T-helper 17 cell (primary cell): ENCODE measurements around the gene MRPS6. TPM values are rescaled to one million over a fixed set of nuclear protein-coding genes. Genes with fewer than 3 reads are reported as not detected.

Experiments used
- ATAC-seq: fragments of 150-1000 bp; cut with Tn5 transposase; 2 replicates; pipeline ENCODE4 v1.10.0; 2021; ENCODE audit warnings: mild to moderate bottlenecking, moderate library complexity
- DNase-seq, 3 donors: peaks; one replicate each; pipeline versions ENCODE4 v3.0.0 to v3.0.0-alpha.2; 2020 to 2021
- H3K9me3 ChIP-seq: one replicate; pipeline ENCODE4 v1.7.0; 2013; ENCODE audit warnings: low read length, mild to moderate bottlenecking; ENCODE audit not compliant: control insufficient read depth, poor library complexity, severe bottlenecking
- H3K27ac Mint-ChIP-seq: one replicate; pipeline ENCODE4 v1.8.0; 2022; ENCODE audit warnings: mild to moderate bottlenecking, moderate library complexity, mixed read lengths
- H3K27me3 Mint-ChIP-seq: one replicate; pipeline ENCODE4 v1.8.0; 2022; ENCODE audit warnings: mixed read lengths
- H3K36me3 Mint-ChIP-seq: one replicate; pipeline ENCODE4 v1.8.0; 2022; ENCODE audit warnings: low read depth, mixed read lengths
- H3K4me1 Mint-ChIP-seq: one replicate; pipeline ENCODE4 v1.8.0; 2022; ENCODE audit warnings: mild to moderate bottlenecking, mixed read lengths
- H3K4me3 Mint-ChIP-seq: one replicate; pipeline ENCODE4 v1.8.0; 2022; ENCODE audit warnings: mild to moderate bottlenecking, moderate library complexity, mixed read lengths
- total RNA-seq, 4 donors: library from RNA in 2 of 4; stranded (reverse) in 2 of 4; gene quantifications; one replicate each; pipeline ENCODE4 v1.2.3 and lab custom pipeline; 2022 to 2026

The MRPS6 gene
- total RNA-seq, 2 donors from 2014 or later: 21.0 to 26.5 TPM

DNA sequence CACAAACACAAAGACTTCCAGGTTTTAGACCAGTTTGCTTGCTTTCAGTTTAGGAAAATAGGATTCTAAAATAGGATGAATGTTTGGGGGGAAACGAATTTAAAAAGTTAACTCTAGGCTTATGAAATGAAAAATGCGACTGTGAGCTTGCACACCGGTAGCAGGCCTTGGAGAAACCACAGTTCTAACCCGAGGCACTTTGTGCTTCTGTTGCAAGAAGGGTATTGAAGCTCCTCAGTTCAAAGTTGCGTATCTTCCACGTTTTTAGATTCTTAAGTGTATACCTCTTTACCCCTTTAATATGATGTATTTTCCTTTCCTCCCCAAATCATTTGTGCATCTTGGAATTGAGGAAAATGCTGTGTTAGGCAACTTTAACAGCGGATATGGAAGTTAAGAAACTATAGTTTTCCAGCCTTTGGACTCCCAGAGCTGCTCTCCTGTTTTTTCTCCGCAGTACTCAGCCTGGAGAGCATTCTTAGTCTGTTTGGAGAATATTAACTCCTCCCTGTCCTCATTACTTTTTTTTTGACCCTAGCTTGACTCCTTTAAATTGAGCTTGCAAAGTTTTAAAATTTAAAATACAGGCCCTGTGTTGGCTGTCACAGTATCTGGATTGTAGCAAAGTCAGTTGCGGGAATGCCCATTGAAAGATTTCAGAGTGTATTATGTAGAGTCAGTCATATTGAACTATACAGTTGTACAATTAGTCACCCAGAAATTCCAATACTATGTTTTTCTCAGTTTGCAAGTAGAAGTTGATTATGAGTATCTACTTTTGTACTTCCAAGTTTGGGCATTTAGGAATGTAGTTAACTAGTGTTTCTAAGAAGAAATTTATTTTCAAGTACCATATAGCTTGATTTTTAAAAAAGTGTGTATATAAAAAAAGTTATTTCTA, 2.6 kb downstream of the MRPS6 start:
- ATAC-seq (no peak), DNase-seq (no peak)
- H3K36me3 Mint-ChIP-seq: peaks cover 2% of the 10 kb centered on the region
- no peaks in the 10 kb centered on the region for H3K27me3 Mint-ChIP-seq
- no peaks in the 10 kb centered on the region for H3K9me3 ChIP-seq
- H3K27ac Mint-ChIP-seq: peak overlapping the region; percentile 83
- H3K4me3 Mint-ChIP-seq: peak overlapping the region; percentile 93
- peaks cover 59% of the 10 kb centered on the region for H3K4me1 Mint-ChIP-seq

GRCh38 chr21:34076835-34077234, 3.5 kb downstream of the MRPS6 start:
- H3K27me3 Mint-ChIP-seq: no peaks in the 10 kb centered on the region
- peaks cover 63% of the 10 kb centered on the region for H3K4me1 Mint-ChIP-seq
- no peak for DNase-seq
- H3K9me3 ChIP-seq: no peaks in the 10 kb centered on the region
- no peak for ATAC-seq
- peak overlapping the region; percentile 83 for H3K27ac Mint-ChIP-seq
- peaks cover 2% of the 10 kb centered on the region for H3K36me3 Mint-ChIP-seq
- H3K4me3 Mint-ChIP-seq: peak overlapping the region; percentile 57

DNA sequence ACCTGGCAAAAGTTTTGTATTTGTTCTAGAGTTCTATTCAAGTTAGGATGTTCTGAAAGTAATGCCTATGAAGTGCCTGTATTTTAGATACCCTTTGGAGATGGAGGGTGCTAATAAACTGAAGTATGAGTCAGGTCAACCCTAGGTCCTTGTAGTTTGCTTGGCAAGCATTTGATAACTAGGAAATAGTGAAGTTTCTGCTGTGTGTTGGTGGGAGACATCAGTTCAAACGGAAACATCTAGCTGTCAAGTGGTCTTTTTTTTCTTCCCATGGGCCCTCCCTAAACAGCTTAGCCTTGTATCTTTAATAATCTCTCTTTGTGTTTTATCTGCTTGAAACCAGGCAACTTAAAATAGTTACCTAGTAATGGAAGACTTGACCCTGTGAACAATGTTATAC, 4.5 kb downstream of the MRPS6 start:
- Mint-ChIP-seq H3K36me3 (peaks cover 2% of the 10 kb centered on the region), H3K4me3 (no peak overlapping the region), H3K4me1 (peaks cover 68% of the 10 kb centered on the region), H3K27ac (peak overlapping the region; percentile 62), H3K27me3 (no peaks in the 10 kb centered on the region)
- ATAC-seq: no peak
- no peak for DNase-seq
- H3K9me3 ChIP-seq: no peaks in the 10 kb centered on the region

- Mint-ChIP-seq H3K36me3 (peaks cover 6% of the 10 kb centered on the region), H3K27ac (peak overlapping the region; percentile 62), H3K4me3 (peak overlapping the region; percentile 63), H3K27me3 (no peaks in the 10 kb centered on the region), H3K4me1 (peaks cover 75% of the 10 kb centered on the region)
- DNase-seq (no peak), ATAC-seq (peak; percentile 39)
- H3K9me3 ChIP-seq: no peaks in the 10 kb centered on the region
Observed at GRCh38 chr21:34078915-34079314, 5.5 kb downstream of the MRPS6 start.

- no peaks in the 10 kb centered on the region for H3K27me3 Mint-ChIP-seq
- DNase-seq: no peak
- peak overlapping the region; percentile 27 for H3K27ac Mint-ChIP-seq
- peaks cover 6% of the 10 kb centered on the region for H3K36me3 Mint-ChIP-seq
- ATAC-seq: no peak
- H3K4me1 Mint-ChIP-seq: peaks cover 66% of the 10 kb centered on the region
- no peaks in the 10 kb centered on the region for H3K9me3 ChIP-seq
- H3K4me3 Mint-ChIP-seq: no peak overlapping the region
Observed at GRCh38 chr21:34080710-34081109, 7.3 kb downstream of the MRPS6 start.

GRCh38 chr21:34082769-34083168, 9.4 kb downstream of the MRPS6 start:
- Mint-ChIP-seq H3K4me3 (no peak overlapping the region), H3K27me3 (no peaks in the 10 kb centered on the region), H3K36me3 (peaks cover 6% of the 10 kb centered on the region), H3K27ac (peak overlapping the region; percentile 34), H3K4me1 (peaks cover 52% of the 10 kb centered on the region)
- DNase-seq (no peak), ATAC-seq (no peak)
- no peaks in the 10 kb centered on the region for H3K9me3 ChIP-seq

GRCh38 chr21:34083357-34083756, 10.0 kb downstream of the MRPS6 start:
- DNase-seq: no peak
- no peaks in the 10 kb centered on the region for H3K27me3 Mint-ChIP-seq
- H3K36me3 Mint-ChIP-seq: peaks cover 6% of the 10 kb centered on the region
- no peak for ATAC-seq
- H3K27ac Mint-ChIP-seq: peak overlapping the region; percentile 34
- no peak overlapping the region for H3K4me3 Mint-ChIP-seq
- H3K4me1 Mint-ChIP-seq: peaks cover 48% of the 10 kb centered on the region
- no peaks in the 10 kb centered on the region for H3K9me3 ChIP-seq

- ATAC-seq: no peak
- Mint-ChIP-seq H3K4me1 (peaks cover 37% of the 10 kb centered on the region), H3K27me3 (no peaks in the 10 kb centered on the region), H3K27ac (no peak overlapping the region), H3K36me3 (peaks cover 4% of the 10 kb centered on the region), H3K4me3 (no peak overlapping the region)
- no peak for DNase-seq
- H3K9me3 ChIP-seq: no peaks in the 10 kb centered on the region
Observed at GRCh38 chr21:34085129-34085528, 11.8 kb downstream of the MRPS6 start.

DNA sequence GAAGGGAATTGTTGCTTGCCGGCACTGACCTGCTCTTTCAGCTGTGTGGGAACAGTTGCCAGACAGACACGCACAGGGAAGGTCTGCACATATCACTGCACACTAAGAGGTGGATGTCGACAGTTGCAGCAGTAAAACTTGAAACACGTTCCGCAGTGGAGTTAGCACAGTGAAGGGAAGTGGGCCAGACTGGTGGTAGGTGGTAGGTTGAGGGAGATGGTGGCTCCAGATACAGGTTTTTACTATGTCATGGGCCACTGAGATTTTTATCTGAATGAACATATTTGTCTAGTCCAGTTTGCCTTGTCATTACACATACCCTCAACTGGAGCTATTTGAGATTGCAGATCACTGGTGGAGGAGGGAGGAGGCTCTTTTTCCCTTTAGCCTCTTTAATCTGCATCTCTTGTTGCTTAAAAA, 13.5 kb downstream of the MRPS6 start:
- H3K36me3 Mint-ChIP-seq: peaks cover 4% of the 10 kb centered on the region
- H3K27ac Mint-ChIP-seq: no peak overlapping the region
- peaks cover 30% of the 10 kb centered on the region for H3K4me1 Mint-ChIP-seq
- H3K27me3 Mint-ChIP-seq: no peaks in the 10 kb centered on the region
- H3K4me3 Mint-ChIP-seq: no peak overlapping the region
- ATAC-seq (peak; percentile 28), DNase-seq (no peak)
- H3K9me3 ChIP-seq: no peaks in the 10 kb centered on the region

- H3K4me1 Mint-ChIP-seq: peaks cover 20% of the 10 kb centered on the region
- H3K4me3 Mint-ChIP-seq: no peak overlapping the region
- H3K27ac Mint-ChIP-seq: peak overlapping the region; percentile 72
- H3K9me3 ChIP-seq: no peaks in the 10 kb centered on the region
- H3K27me3 Mint-ChIP-seq: no peaks in the 10 kb centered on the region
- H3K36me3 Mint-ChIP-seq: no peaks in the 10 kb centered on the region
- ATAC-seq (no peak), DNase-seq (no peak)
Observed at GRCh38 chr21:34088752-34089151, 15.4 kb downstream of the MRPS6 start.

GRCh38 chr21:34091032-34091431, 17.7 kb downstream of the MRPS6 start:
- Mint-ChIP-seq H3K27ac (no peak overlapping the region), H3K4me3 (no peak overlapping the region), H3K4me1 (peaks cover 16% of the 10 kb centered on the region), H3K27me3 (no peaks in the 10 kb centered on the region), H3K36me3 (no peaks in the 10 kb centered on the region)
- DNase-seq: no peak
- H3K9me3 ChIP-seq: no peaks in the 10 kb centered on the region
- no peak for ATAC-seq

- peaks cover 16% of the 10 kb centered on the region for H3K4me1 Mint-ChIP-seq
- no peaks in the 10 kb centered on the region for H3K27me3 Mint-ChIP-seq
- H3K9me3 ChIP-seq: no peaks in the 10 kb centered on the region
- H3K4me3 Mint-ChIP-seq: no peak overlapping the region
- H3K27ac Mint-ChIP-seq: no peak overlapping the region
- no peaks in the 10 kb centered on the region for H3K36me3 Mint-ChIP-seq
- DNase-seq (no peak), ATAC-seq (no peak)
Observed at GRCh38 chr21:34091607-34092006, 18.2 kb downstream of the MRPS6 start.

DNA sequence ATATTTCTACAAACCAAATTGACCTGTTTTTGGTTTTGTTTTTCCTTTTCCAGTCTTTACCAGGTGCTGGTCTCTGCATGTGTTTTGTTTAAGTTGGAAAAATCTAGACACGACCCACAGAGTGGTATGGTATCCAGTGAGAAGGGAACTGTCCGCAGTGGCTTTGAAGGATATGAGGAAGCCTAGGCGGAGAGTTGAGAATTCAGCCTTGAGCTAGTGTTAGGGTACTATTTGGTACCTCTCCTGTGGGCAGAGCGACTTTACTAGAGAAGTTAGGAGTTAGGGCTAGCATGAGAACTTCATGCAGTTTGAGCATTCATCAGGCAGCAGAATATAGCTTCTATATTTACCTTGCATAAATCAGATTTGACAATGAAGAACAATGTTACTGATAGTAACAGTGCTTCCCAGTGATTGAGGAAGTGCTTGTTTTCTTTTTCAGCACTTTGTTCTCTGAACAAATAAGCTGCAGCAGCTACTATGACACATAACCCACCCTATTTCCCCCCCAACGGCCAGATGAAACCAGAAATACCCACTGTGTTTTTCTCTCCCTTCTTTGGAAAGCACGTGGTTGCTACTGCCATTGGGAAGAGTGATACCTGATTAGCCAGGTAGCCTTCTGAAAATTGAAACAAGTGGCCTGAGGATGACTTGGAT, 19.0 kb downstream of the MRPS6 start:
- no peak overlapping the region for H3K4me3 Mint-ChIP-seq
- peaks cover 3% of the 10 kb centered on the region for H3K36me3 Mint-ChIP-seq
- ATAC-seq (no peak), DNase-seq (no peak)
- H3K27ac Mint-ChIP-seq: no peak overlapping the region
- H3K9me3 ChIP-seq: no peaks in the 10 kb centered on the region
- H3K4me1 Mint-ChIP-seq: peaks cover 22% of the 10 kb centered on the region
- H3K27me3 Mint-ChIP-seq: no peaks in the 10 kb centered on the region
